Transverse colon (tissue), 4 donors: ENCODE data around the gene CDCA7. TPM values are rescaled to one million over a fixed set of nuclear protein-coding genes. Genes with fewer than 3 reads are reported as not detected.
"Not testable (repeated sequence)": the region's sequence is repeated elsewhere in the genome, so short reads cannot be mapped to it uniquely, and the experiment has no call there.

Source experiments
- DNase-seq: peaks from one replicate; pipeline ENCODE4 v3.0.0-alpha.2; 2019
- H3K27ac ChIP-seq, 4 donors: fragments of 200-600 bp; sonication (generic); 2 replicates each; pipeline ENCODE4 v1.5.1; 2016 to 2018; ENCODE audit warnings: inconsistent platforms in 4 of 4
- H3K27me3 ChIP-seq: fragments of 200-600 bp; sonication (generic); 2 replicates; pipeline ENCODE4 v1.5.1; 2017; ENCODE audit warnings: inconsistent platforms
- H3K36me3 ChIP-seq, 4 donors: fragments of 200-600 bp; sonication (generic); 2 replicates each; pipeline ENCODE4 v1.5.1; 2017 to 2019; ENCODE audit warnings: inconsistent platforms in 4 of 4
- H3K4me1 ChIP-seq, 4 donors: fragments of 200-600 bp; sonication (generic); 2 replicates each; pipeline ENCODE4 v1.5.1; 2017 to 2020; ENCODE audit warnings: inconsistent platforms in 4 of 4
- H3K4me3 ChIP-seq, 4 donors: fragments of 200-600 bp; sonication (generic); 1 replicate in 1 of 4; 2 replicates in 3 of 4; pipeline versions ENCODE4 v1.5.1 to v1.6.1; 2017 to 2019; ENCODE audit warnings: inconsistent platforms in 4 of 4
- H3K9me3 ChIP-seq, 2 donors: fragments of 200-600 bp; sonication (generic); 2 replicates each; pipeline ENCODE4 v1.5.1; 2017 to 2019; ENCODE audit warnings: inconsistent platforms in 2 of 2
- EP300 ChIP-seq: sonication (generic); formaldehyde crosslinking; IDR thresholded peaks from one replicate; pipeline ENCODE4 v1.6.1; 2017; ENCODE audit warnings: antibody characterized with exemption, low read depth
- POLR2A ChIP-seq: fragments of 450-650 bp; IDR thresholded peaks from one replicate; pipeline ENCODE4 v1.6.1; 2016; ENCODE audit warnings: antibody characterized with exemption, mild to moderate bottlenecking, moderate library complexity
- POLR2AphosphoS5 ChIP-seq, 3 donors: sonication (generic); formaldehyde crosslinking; IDR thresholded peaks; one replicate each; pipeline ENCODE4 v1.6.1; 2016; ENCODE audit warnings: antibody characterized with exemption in 3 of 3
- WGBS, 2 donors: methylation state at CpG; one replicate each; pipeline ENCODE4 v1.1.5; 2018; ENCODE audit warnings: low coverage in 1 of 2; 5-methylcytosine and 5-hydroxymethylcytosine counted together
- in situ Hi-C, 4 donors: fragments of 200-750 bp; cut with MboI; loops; one replicate each; pipeline versions ENCODE4 v1.15.0 to v1.15.1; 2017; ENCODE audit warnings: low sequenced_read_pairs in 3 of 4, low pct_ligation_motif_present in 1 of 4, low pct_unique_long_range_greater_than_20kb in 1 of 4
- intact Hi-C: fragments of 100-400 bp; cut with DNase I; formaldehyde crosslinking; loops from one replicate; pipeline ENCODE4 v1.15.1; 2023; ENCODE audit warnings: low total_unique reads
- total RNA-seq, 4 donors: library from RNA; depleted of rRNA; stranded (reverse); fragments of >200 nt; gene quantifications; one replicate each; pipeline ENCODE4 v1.1.0, GENCODE V29; 2016
- TF ChIP-seq, protein P1 (sequence below), 5 experiments: fragments of 200-600 bp in 3 of 5; fragments of 450-650 bp in 2 of 5; sonication (generic) in 3 of 5; IDR thresholded peaks; 1 replicate in 2 of 5; 2 replicates in 3 of 5; pipeline ENCODE4 v1.5.1; 2016 to 2017; ENCODE audit warnings: antibody characterized with exemption in 5 of 5, inconsistent platforms in 3 of 5, mild to moderate bottlenecking in 2 of 5, moderate library complexity in 1 of 5

CDCA7 gene
- total RNA-seq, 4 donors from 2014 or later, result 5.2 to 44.4 (median 11.8) TPM

GRCh38 chr2:173414823-173415322, 60.2 kb downstream of the CDCA7 start:
- no peak overlapping the region for H3K27ac ChIP-seq
- H3K4me3 ChIP-seq, result no peak overlapping the region
- intact Hi-C loops (no loop called here), in situ Hi-C loops (loop anchor here in 3 of 4 donors (25.0 kb wide), 2 partner anchors 647 to 922 kb away; partner anchors contain the start of gene SP9 (in 1 of the 3))
- H3K4me1 ChIP-seq, result no peaks in the 10 kb centered on the region
- TF ChIP-seq POLR2A, result no peak
- TF ChIP-seq, protein P1, sequence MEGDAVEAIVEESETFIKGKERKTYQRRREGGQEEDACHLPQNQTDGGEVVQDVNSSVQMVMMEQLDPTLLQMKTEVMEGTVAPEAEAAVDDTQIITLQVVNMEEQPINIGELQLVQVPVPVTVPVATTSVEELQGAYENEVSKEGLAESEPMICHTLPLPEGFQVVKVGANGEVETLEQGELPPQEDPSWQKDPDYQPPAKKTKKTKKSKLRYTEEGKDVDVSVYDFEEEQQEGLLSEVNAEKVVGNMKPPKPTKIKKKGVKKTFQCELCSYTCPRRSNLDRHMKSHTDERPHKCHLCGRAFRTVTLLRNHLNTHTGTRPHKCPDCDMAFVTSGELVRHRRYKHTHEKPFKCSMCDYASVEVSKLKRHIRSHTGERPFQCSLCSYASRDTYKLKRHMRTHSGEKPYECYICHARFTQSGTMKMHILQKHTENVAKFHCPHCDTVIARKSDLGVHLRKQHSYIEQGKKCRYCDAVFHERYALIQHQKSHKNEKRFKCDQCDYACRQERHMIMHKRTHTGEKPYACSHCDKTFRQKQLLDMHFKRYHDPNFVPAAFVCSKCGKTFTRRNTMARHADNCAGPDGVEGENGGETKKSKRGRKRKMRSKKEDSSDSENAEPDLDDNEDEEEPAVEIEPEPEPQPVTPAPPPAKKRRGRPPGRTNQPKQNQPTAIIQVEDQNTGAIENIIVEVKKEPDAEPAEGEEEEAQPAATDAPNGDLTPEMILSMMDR (IDR thresholded peaks at IDR 0.05), result no peak
- no peaks in the 10 kb centered on the region for H3K27me3 ChIP-seq
- DNase-seq, result no peak
- WGBS, 2 donors, result 55 to 89% methylated on average over 1 of the region's 1 CpG
- no peaks in the 10 kb centered on the region for H3K36me3 ChIP-seq
- no peaks in the 10 kb centered on the region for H3K9me3 ChIP-seq

DNA sequence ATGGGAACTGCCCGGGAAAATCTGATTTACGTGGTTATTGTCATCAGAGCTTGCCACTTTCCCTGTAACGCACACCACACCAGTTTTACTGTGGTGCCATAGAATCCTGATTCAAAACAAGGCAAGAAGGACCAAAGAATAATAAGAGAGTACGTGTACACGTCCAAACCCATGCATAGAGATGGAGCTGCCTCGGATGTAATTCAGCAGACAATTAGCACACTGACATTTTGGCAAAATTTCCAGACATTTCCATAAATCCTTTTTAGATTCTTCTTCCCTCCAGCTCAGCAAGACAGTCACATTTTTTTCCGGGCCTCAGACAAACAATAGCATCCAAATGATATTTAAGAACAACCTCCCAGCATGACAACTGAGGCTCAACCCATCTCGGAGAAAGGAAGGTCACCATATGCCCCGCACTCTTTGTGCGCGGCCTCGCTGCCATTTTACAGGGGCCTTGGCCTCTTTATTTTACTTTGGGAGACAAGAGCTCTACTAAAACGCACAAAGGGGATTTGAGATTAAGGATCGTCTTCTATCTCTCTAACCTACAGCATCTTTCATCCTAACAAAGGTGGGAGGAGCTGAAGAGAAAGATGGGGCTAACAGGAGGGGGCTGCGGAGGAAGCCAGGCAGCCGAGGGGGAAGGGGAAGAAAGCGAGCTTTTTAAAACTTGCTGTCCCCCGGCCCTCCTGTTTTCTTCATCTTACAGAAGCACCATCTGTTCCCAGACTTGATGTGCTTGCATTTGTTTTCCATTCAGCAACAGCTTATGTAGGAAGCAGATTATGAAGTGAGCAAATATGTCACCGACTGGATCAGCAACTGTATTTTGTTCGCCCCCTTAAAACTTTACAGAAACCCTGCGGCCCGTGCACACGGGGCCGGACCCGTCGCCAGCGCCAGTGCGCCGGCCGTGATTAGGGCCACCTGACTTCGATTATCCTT, 61.0 kb downstream of the CDCA7 start:
- intact Hi-C loops, result no loop called here
- no peaks in the 10 kb centered on the region for H3K36me3 ChIP-seq

GRCh38 chr2:173416415-173417152, 61.9 kb downstream of the CDCA7 start:
- H3K36me3 ChIP-seq, H3K27ac ChIP-seq, H3K4me3 ChIP-seq, H3K27me3 ChIP-seq, H3K9me3 ChIP-seq, H3K4me1 ChIP-seq, DNase-seq, intact Hi-C loops: not testable (repeated sequence)
- 93 to 94% methylated on average over 11 to 26 of the region's 26 CpGs for WGBS, 2 donors
- in situ Hi-C loops, result loop anchor here in 3 of 4 donors (25.0 kb wide), 2 partner anchors 646 to 921 kb away; partner anchors contain the start of gene SP9 (in 1 of the 3)

More for the DNA sequence above, 61.0 kb downstream of the CDCA7 start:
- H3K27ac ChIP-seq, result no peak overlapping the region
- H3K9me3 ChIP-seq, result no peaks in the 10 kb centered on the region
- TF ChIP-seq POLR2AphosphoS5 (IDR thresholded peaks at IDR 0.05) (no peak), POLR2A (no peak), EP300 (no peak)
- TF ChIP-seq, protein P1 (IDR thresholded peaks at IDR 0.05), result no peak
- in situ Hi-C loops, result loop anchor here in 3 of 4 donors (25.0 kb wide), 2 partner anchors 647 to 922 kb away; partner anchors contain the start of gene SP9 (in 1 of the 3)
- H3K27me3 ChIP-seq, result no peaks in the 10 kb centered on the region
- no peaks in the 10 kb centered on the region for H3K4me1 ChIP-seq
- DNase-seq, result no peak
- H3K4me3 ChIP-seq, result no peak overlapping the region
- 80 to 81% methylated on average over 17 to 31 of the region's 31 CpGs for WGBS, 2 donors

DNA sequence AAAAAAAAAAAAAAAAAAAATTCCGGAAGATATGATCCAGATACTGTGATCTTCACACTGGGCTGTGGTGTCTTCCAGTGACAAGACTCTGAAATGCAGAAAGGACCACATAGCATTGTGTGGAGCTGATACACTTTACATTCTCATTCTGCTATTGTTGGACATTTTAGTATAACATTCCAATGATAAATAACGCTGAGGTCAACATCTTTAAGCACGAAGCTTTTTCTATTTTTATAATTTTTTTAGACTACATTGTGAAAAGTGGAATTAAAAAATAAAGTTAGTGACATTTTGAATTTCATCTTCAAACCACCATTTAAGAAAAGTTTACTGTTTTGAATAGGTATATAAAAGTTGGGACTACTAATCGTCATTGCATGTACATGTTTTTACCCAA, 62.7 kb downstream of the CDCA7 start:
- Histone ChIP-seq H3K27me3 (no peaks in the 10 kb centered on the region), H3K27ac (no peak overlapping the region), H3K9me3 (no peaks in the 10 kb centered on the region), H3K4me1 (no peaks in the 10 kb centered on the region), H3K4me3 (no peak overlapping the region), H3K36me3 (no peaks in the 10 kb centered on the region)
- in situ Hi-C loops, result loop anchor here in 3 of 4 donors (25.0 kb wide), 2 partner anchors 645 to 920 kb away; partner anchors contain the start of gene SP9 (in 1 of the 3)
- DNase-seq, result no peak
- TF ChIP-seq POLR2AphosphoS5 (IDR thresholded peaks at IDR 0.05) (no peak), POLR2A (no peak), EP300 (no peak)
- TF ChIP-seq, protein P1 (IDR thresholded peaks at IDR 0.05), result no peak
- WGBS, 2 donors, result 85 to 91% methylated on average over 4 of the region's 4 CpGs
- intact Hi-C loops, result no loop called here
